Muscle of back (tissue), 11 donors: ENCODE measurements around the gene EMID1. TPM values are rescaled to one million over a fixed set of nuclear protein-coding genes. Genes with fewer than 3 reads are reported as not detected.

Experiments
- DNase-seq, 3 donors: peaks; one replicate each; pipeline versions ENCODE4 v3.0.0 to v3.0.0-alpha.2; 2013
- polyA plus RNA-seq, 10 donors: library from polyadenylated mRNA; unstranded; fragments of 120-200 nt; gene quantifications; one replicate each; pipeline ENCODE4 v1.2.1, GENCODE V29; 2013; ENCODE audit not compliant: insufficient read length in 10 of 10

EMID1 gene
- polyA plus RNA-seq, 10 donors, result 5.5 to 10.7 (median 6.5) TPM

GRCh38 chr22:29259253-29259899 is 53.7 kb downstream of the EMID1 start:
- DNase-seq, result no peak

GRCh38 chr22:29260031-29260560 is 54.4 kb downstream of the EMID1 start:
- DNase-seq, result no peak

- no peak for DNase-seq
These were observed 55.1 kb downstream of the EMID1 start for GRCh38 chr22:29260601-29261315.

GRCh38 chr22:29263791-29264276 is 58.1 kb downstream of the EMID1 start:
- DNase-seq, result no peak

GRCh38 chr22:29265305-29265704 is 59.6 kb downstream of the EMID1 start:
- no peak for DNase-seq

- no peak for DNase-seq
These were observed 60.2 kb downstream of the EMID1 start for GRCh38 chr22:29265929-29266328.

- no peak for DNase-seq
These were observed 61.1 kb downstream of the EMID1 start for GRCh38 chr22:29266564-29267461.

GRCh38 chr22:29267462-29267857 is 61.8 kb downstream of the EMID1 start:
- no peak for DNase-seq

- peak; percentile 96 to 98 (median 98) for DNase-seq
These were observed 62.3 kb downstream of the EMID1 start, which contains the start of the genes EWSR1 and RHBDD3 for GRCh38 chr22:29267858-29268510. Gene EWSR1, plus strand, starts transcription at chr22:29268268. Its CDS starts 69 bp downstream, at chr22:29268337. Gene RHBDD3, minus strand, starts transcription at chr22:29267981. Its CDS starts 2,355 bp downstream, at chr22:29265626.

GRCh38 chr22:29268511-29269229 is 63.0 kb downstream of the EMID1 start:
- DNase-seq, result peak; percentile 70 to 94 (median 87)

GRCh38 chr22:29269230-29269604 is 63.5 kb downstream of the EMID1 start:
- DNase-seq, result no peak

GRCh38 chr22:29269731-29270474 is 64.2 kb downstream of the EMID1 start:
- DNase-seq, result no peak

- no peak for DNase-seq
These were observed 65.0 kb downstream of the EMID1 start for GRCh38 chr22:29270475-29271271.

GRCh38 chr22:29272624-29273023 is 66.9 kb downstream of the EMID1 start:
- no peak for DNase-seq

GRCh38 chr22:29275167-29275566 is 69.5 kb downstream of the EMID1 start:
- DNase-seq, result no peak

- no peak for DNase-seq
These were observed 70.3 kb downstream of the EMID1 start for GRCh38 chr22:29275819-29276565.

- no peak for DNase-seq
These were observed 72.2 kb downstream of the EMID1 start for GRCh38 chr22:29277927-29278326.

GRCh38 chr22:29284196-29284595 is 78.5 kb downstream of the EMID1 start:
- DNase-seq, result no peak
